IMR-90 (cell line): ENCODE results near the gene CFH. TPM values are rescaled to one million over a fixed set of nuclear protein-coding genes. Genes with fewer than 3 reads are reported as not detected.

ENCODE experiments used
- ATAC-seq: fragments of 200-7000 bp; cut with Tn5 transposase; 2 replicates; pipeline ENCODE4 v1.9.1; 2020; ENCODE audit warnings: low read depth, mild to moderate bottlenecking, moderate library complexity
- BruUV-seq: library from RNA; stranded (reverse); fragments of 400-500 nt; replicated peaks from 2 replicates; lab custom pipeline; 2021; lab: Mats Ljungman, UMichigan
- CTCF ChIA-PET: fragments of 300-600 bp; formaldehyde crosslinking; extraction: SDS; loops from one replicate; lab custom pipeline; 2021; ENCODE audit warnings: antibody characterized with exemption; lab: Yijun Ruan, JAX
- POLR2A ChIA-PET: fragments of 300-600 bp; sonication (Branson Sonifier 250); formaldehyde crosslinking; loops from one replicate; lab custom pipeline; 2022; ENCODE audit warnings: antibody characterized with exemption; ENCODE audit not compliant: unreplicated experiment; lab: Charles Lee
- DNase-seq: peaks from one replicate; pipeline ENCODE4 v3.0.0; 2013
- H2AFZ ChIP-seq: replicated peaks from 2 replicates; pipeline ENCODE3; 2013; ENCODE audit warnings: low read length, mild to moderate bottlenecking; ENCODE audit not compliant: poor library complexity
- H2AK5ac ChIP-seq: 2 replicates; pipeline ENCODE4 v1.6.1; 2013; ENCODE audit warnings: low read depth, low read length, inconsistent platforms
- H2AK9ac ChIP-seq: replicated peaks from 2 replicates; pipeline ENCODE3; 2013; ENCODE audit warnings: mild to moderate bottlenecking, low read depth, low read length, moderate library complexity; ENCODE audit not compliant: poor library complexity
- H2BK120ac ChIP-seq: 2 replicates; pipeline ENCODE4 v1.6.1; 2013; ENCODE audit warnings: low read depth, low read length, inconsistent platforms
- H2BK15ac ChIP-seq: 3 replicates; pipeline ENCODE4 v1.6.1; 2013; ENCODE audit warnings: low read depth, low read length, inconsistent platforms
- H2BK20ac ChIP-seq: 2 replicates; pipeline ENCODE4 v1.6.1; 2013; ENCODE audit warnings: low read depth, mild to moderate bottlenecking, inconsistent platforms, low read length, moderate library complexity
- H2BK5ac ChIP-seq: 2 replicates; pipeline ENCODE4 v1.6.1; 2013; ENCODE audit warnings: mild to moderate bottlenecking, low read depth, low read length, inconsistent platforms; ENCODE audit not compliant: poor library complexity, severe bottlenecking
- H3K14ac ChIP-seq: replicated peaks from 2 replicates; pipeline ENCODE4 v1.6.1; 2013; ENCODE audit warnings: low read depth, low read length, inconsistent platforms
- H3K18ac ChIP-seq: 2 replicates; pipeline ENCODE4 v1.6.1; 2013; ENCODE audit warnings: low read depth, low read length, control low read depth
- H3K23ac ChIP-seq: 2 replicates; pipeline ENCODE4 v1.6.1; 2013; ENCODE audit warnings: low read depth, low read length, inconsistent platforms
- H3K27ac ChIP-seq: 2 replicates; pipeline ENCODE4 v1.5.1; 2013; ENCODE audit warnings: mild to moderate bottlenecking, control low read depth, low read length; ENCODE audit not compliant: insufficient read depth
- H3K27me3 ChIP-seq: 2 replicates; pipeline ENCODE4 v1.6.1; 2013; ENCODE audit warnings: low read length; ENCODE audit not compliant: control insufficient read depth, insufficient read depth
- H3K36me3 ChIP-seq: 2 replicates; pipeline ENCODE4 v1.6.1; 2013; ENCODE audit warnings: low read length, mixed read lengths; ENCODE audit not compliant: control insufficient read depth, insufficient read depth
- H3K4ac ChIP-seq: 2 replicates; pipeline ENCODE4 v1.6.1; 2013; ENCODE audit warnings: low read depth, low read length, inconsistent platforms
- H3K4me1 ChIP-seq: 2 replicates; pipeline ENCODE4 v1.6.1; 2013; ENCODE audit warnings: low read length, mixed read lengths; ENCODE audit not compliant: control insufficient read depth, insufficient read depth
- H3K4me2 ChIP-seq: 2 replicates; pipeline ENCODE4 v1.6.1; 2013; ENCODE audit warnings: low read depth, mild to moderate bottlenecking, control low read depth, low read length, moderate library complexity
- H3K4me3 ChIP-seq: 2 replicates; pipeline ENCODE4 v1.5.1; 2013; ENCODE audit warnings: low read depth, mild to moderate bottlenecking, control low read depth, low read length, moderate library complexity; ENCODE audit not compliant: insufficient read depth
- H3K56ac ChIP-seq: 2 replicates; pipeline ENCODE4 v1.6.1; 2013; ENCODE audit warnings: low read length, inconsistent platforms; ENCODE audit not compliant: insufficient read depth; ENCODE audit errors: extremely low read depth
- H3K79me1 ChIP-seq, 2 experiments: 2 replicates each; pipeline ENCODE4 v1.6.1; 2013; ENCODE audit warnings: low read length in 2 of 2, inconsistent platforms in 1 of 2, low read depth in 1 of 2
- H3K9ac ChIP-seq: 2 replicates; pipeline ENCODE4 v1.6.1; 2013; ENCODE audit warnings: low read depth, low read length, control low read depth
- H3K9me1 ChIP-seq: 2 replicates; pipeline ENCODE4 v1.6.1; 2013; ENCODE audit warnings: low read length, inconsistent platforms; ENCODE audit not compliant: insufficient read depth
- H3K9me3 ChIP-seq: 2 replicates; pipeline ENCODE4 v1.6.1; 2013; ENCODE audit warnings: low read length; ENCODE audit not compliant: control insufficient read depth, insufficient read depth
- H4K20me1 ChIP-seq: 2 replicates; pipeline ENCODE4 v1.6.1; 2013; ENCODE audit warnings: low read length, inconsistent platforms; ENCODE audit not compliant: insufficient read depth
- H4K5ac ChIP-seq: 2 replicates; pipeline ENCODE4 v1.6.1; 2013; ENCODE audit warnings: mild to moderate bottlenecking, low read depth, low read length, control low read depth
- H4K8ac ChIP-seq, 2 experiments: 2 replicates each; pipeline ENCODE4 v1.6.1; 2013; ENCODE audit warnings: low read depth in 2 of 2, low read length in 2 of 2, control low read depth in 1 of 2, inconsistent platforms in 1 of 2
- H4K91ac ChIP-seq: 2 replicates; pipeline ENCODE4 v1.6.1; 2013; ENCODE audit warnings: low read depth, low read length, inconsistent platforms; ENCODE audit not compliant: insufficient read depth
- BHLHE40 ChIP-seq: fragments of 150-350 bp; IDR thresholded peaks from 2 replicates; pipeline ENCODE4 v1.6.1; 2016; ENCODE audit warnings: mild to moderate bottlenecking, low read depth, low read length
- CEBPB ChIP-seq: IDR thresholded peaks from 2 replicates; pipeline ENCODE4 v1.6.1; 2012; ENCODE audit warnings: low read depth, low read length, improper control_type of control experiment
- CHD1 ChIP-seq: IDR thresholded peaks from 2 replicates; pipeline ENCODE4 v1.6.1; 2012; ENCODE audit warnings: low read depth, low read length, improper control_type of control experiment
- FOS ChIP-seq: fragments of 150-350 bp; IDR thresholded peaks from 2 replicates; pipeline ENCODE4 v1.6.1; 2016; ENCODE audit warnings: low read depth, low read length
- MAFK ChIP-seq: IDR thresholded peaks from 2 replicates; pipeline ENCODE4 v1.6.1; 2012; ENCODE audit warnings: low read depth, low read length, improper control_type of control experiment
- MAZ ChIP-seq: IDR thresholded peaks from 2 replicates; pipeline ENCODE4 v1.6.1; 2012; ENCODE audit warnings: low read depth, mild to moderate bottlenecking, low read length, improper control_type of control experiment, moderate library complexity, borderline replicate concordance
- MXI1 ChIP-seq: IDR thresholded peaks from 2 replicates; pipeline ENCODE4 v1.6.1; 2012; ENCODE audit warnings: low read depth, mild to moderate bottlenecking, low read length, moderate library complexity, borderline replicate concordance
- NFE2L2 ChIP-seq: fragments of 150-350 bp; IDR thresholded peaks from 2 replicates; pipeline ENCODE4 v1.6.1; 2016; ENCODE audit warnings: low read depth, mild to moderate bottlenecking, low read length
- POLR2A ChIP-seq: IDR thresholded peaks from 2 replicates; pipeline ENCODE4 v1.6.1; 2012; ENCODE audit warnings: mild to moderate bottlenecking, low read depth, low read length
- RAD21 ChIP-seq: IDR thresholded peaks from 2 replicates; pipeline ENCODE4 v1.6.1; 2012; ENCODE audit warnings: low read length, improper control_type of control experiment
- RCOR1 ChIP-seq: IDR thresholded peaks from 2 replicates; pipeline ENCODE4 v1.6.1; 2012; ENCODE audit warnings: mild to moderate bottlenecking, low read length, improper control_type of control experiment; ENCODE audit not compliant: insufficient replicate concordance
- RFX5 ChIP-seq: IDR thresholded peaks from 2 replicates; pipeline ENCODE4 v1.8.0; 2012; ENCODE audit warnings: low read depth, mild to moderate bottlenecking, low read length, moderate library complexity
- SMC3 ChIP-seq: fragments of 150-350 bp; IDR thresholded peaks from 2 replicates; pipeline ENCODE4 v1.6.1; 2016; ENCODE audit warnings: low read depth, mild to moderate bottlenecking, antibody characterized with exemption, low read length, moderate library complexity
- WGBS, 2 experiments: methylation state at CpG; one replicate each; pipeline versions ENCODE4 v1.1.5 to v1.1.7; 2013; ENCODE audit warnings: missing lambda C conversion rate in 2 of 2; ENCODE audit not compliant: insufficient read length in 1 of 2; ENCODE audit errors: extremely low coverage in 2 of 2; 5-methylcytosine and 5-hydroxymethylcytosine counted together
- dilution Hi-C: fragments of 300-500 bp; cut with HindIII; formaldehyde crosslinking; loops from one replicate; pipeline ENCODE4 v1.14.3; 2018; ENCODE audit warnings: low sequenced_read_pairs; ENCODE audit not compliant: unreplicated experiment
- in situ Hi-C: fragments of 300-500 bp; cut with MboI; formaldehyde crosslinking; loops from 3 replicates; pipeline ENCODE4 v1.14.3; 2019; ENCODE audit warnings: low sequenced_read_pairs, inconsistent platforms, mixed read lengths
- intact Hi-C: fragments of 100-400 bp; cut with micrococcal nuclease; formaldehyde crosslinking; loops from 2 replicates; pipeline ENCODE4 v1.10.0; 2022
- polyA plus RNA-seq, 3 experiments: library from polyadenylated mRNA; depleted of rRNA; stranded (reverse); fragments of >200 nt; gene quantifications; 2 replicates each; pipeline ENCODE4 v1.2.3, GENCODE V29; 2012; ENCODE audit warnings: low replicate concordance in 1 of 3
- total RNA-seq: library from RNA; depleted of rRNA; stranded (reverse); fragments of >200 nt; gene quantifications from 2 replicates; pipeline ENCODE4 v1.2.3, GENCODE V29; 2012
- TF ChIP-seq, protein P1 (sequence below): fragments of 150-350 bp; IDR thresholded peaks from 2 replicates; pipeline ENCODE4 v1.6.1; 2017; ENCODE audit warnings: mild to moderate bottlenecking, antibody characterized with exemption, low read length, low read depth
- TF ChIP-seq, protein P2 (sequence below): conservative IDR thresholded peaks from 2 replicates; pipeline ENCODE4 v1.5.1; 2012; ENCODE audit warnings: mild to moderate bottlenecking, low read depth, low read length, improper control_type of control experiment
- TF ChIP-seq, protein P3 (sequence below): fragments of 150-350 bp; IDR thresholded peaks from 2 replicates; pipeline ENCODE4 v1.6.1; 2016; ENCODE audit warnings: low read depth, mild to moderate bottlenecking, low read length, moderate library complexity, borderline replicate concordance

CFH gene
- total and polyA plus RNA-seq, 2 of the 4 experiments (the other 2 are of a cell fraction), result 6.3 to 12.1 TPM

DNA sequence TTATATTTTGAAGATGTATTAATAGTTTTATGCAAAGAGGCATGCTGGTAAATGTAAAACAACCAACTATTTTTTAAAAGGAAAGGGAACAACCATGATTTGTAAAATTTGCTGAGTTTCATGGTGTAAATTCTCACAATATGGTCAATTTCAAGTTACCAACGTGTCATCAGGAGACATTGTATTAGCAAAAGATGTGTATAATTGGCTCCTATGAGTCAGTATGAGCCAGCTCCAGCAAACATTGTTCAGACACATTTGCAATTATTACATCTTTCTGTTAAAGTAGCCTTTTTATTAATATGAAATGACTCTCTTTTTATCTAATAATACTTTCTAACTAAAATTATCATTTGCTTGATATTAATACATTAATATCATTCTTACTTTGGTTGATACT lies 15.3 kb downstream of the CFH start:
- Histone ChIP-seq H2AK9ac (no peak overlapping the region), H3K4ac (no peak overlapping the region), H3K4me1 (no peaks in the 10 kb centered on the region), H4K91ac (no peak overlapping the region), H3K56ac (no peak overlapping the region), H4K8ac (no peak overlapping the region), H3K23ac (no peak overlapping the region), H3K9me3 (no peaks in the 10 kb centered on the region), H2BK15ac (no peak overlapping the region), H3K36me3 (no peaks in the 10 kb centered on the region), H2BK120ac (no peak overlapping the region), H2BK20ac (no peak overlapping the region), H3K4me3 (no peak overlapping the region), H3K9me1 (no peaks in the 10 kb centered on the region), H4K5ac (no peak overlapping the region), H2BK5ac (no peak overlapping the region), H4K20me1 (no peaks in the 10 kb centered on the region), H2AK5ac (no peak overlapping the region), H3K27ac (no peak overlapping the region), H3K14ac (no peak overlapping the region), H3K27me3 (no peaks in the 10 kb centered on the region), H3K18ac (no peak overlapping the region), H3K79me1 (no peaks in the 10 kb centered on the region), H3K9ac (no peak overlapping the region), H3K4me2 (no peak overlapping the region), H2AFZ (no peak overlapping the region)
- DNase-seq (no peak), ATAC-seq (no peak)
- CTCF ChIA-PET, result no interaction called here
- TF ChIP-seq, protein P1, sequence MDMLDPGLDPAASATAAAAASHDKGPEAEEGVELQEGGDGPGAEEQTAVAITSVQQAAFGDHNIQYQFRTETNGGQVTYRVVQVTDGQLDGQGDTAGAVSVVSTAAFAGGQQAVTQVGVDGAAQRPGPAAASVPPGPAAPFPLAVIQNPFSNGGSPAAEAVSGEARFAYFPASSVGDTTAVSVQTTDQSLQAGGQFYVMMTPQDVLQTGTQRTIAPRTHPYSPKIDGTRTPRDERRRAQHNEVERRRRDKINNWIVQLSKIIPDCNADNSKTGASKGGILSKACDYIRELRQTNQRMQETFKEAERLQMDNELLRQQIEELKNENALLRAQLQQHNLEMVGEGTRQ, result no peak
- TF ChIP-seq, protein P2, sequence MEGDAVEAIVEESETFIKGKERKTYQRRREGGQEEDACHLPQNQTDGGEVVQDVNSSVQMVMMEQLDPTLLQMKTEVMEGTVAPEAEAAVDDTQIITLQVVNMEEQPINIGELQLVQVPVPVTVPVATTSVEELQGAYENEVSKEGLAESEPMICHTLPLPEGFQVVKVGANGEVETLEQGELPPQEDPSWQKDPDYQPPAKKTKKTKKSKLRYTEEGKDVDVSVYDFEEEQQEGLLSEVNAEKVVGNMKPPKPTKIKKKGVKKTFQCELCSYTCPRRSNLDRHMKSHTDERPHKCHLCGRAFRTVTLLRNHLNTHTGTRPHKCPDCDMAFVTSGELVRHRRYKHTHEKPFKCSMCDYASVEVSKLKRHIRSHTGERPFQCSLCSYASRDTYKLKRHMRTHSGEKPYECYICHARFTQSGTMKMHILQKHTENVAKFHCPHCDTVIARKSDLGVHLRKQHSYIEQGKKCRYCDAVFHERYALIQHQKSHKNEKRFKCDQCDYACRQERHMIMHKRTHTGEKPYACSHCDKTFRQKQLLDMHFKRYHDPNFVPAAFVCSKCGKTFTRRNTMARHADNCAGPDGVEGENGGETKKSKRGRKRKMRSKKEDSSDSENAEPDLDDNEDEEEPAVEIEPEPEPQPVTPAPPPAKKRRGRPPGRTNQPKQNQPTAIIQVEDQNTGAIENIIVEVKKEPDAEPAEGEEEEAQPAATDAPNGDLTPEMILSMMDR, result no peak
- TF ChIP-seq, protein P3, sequence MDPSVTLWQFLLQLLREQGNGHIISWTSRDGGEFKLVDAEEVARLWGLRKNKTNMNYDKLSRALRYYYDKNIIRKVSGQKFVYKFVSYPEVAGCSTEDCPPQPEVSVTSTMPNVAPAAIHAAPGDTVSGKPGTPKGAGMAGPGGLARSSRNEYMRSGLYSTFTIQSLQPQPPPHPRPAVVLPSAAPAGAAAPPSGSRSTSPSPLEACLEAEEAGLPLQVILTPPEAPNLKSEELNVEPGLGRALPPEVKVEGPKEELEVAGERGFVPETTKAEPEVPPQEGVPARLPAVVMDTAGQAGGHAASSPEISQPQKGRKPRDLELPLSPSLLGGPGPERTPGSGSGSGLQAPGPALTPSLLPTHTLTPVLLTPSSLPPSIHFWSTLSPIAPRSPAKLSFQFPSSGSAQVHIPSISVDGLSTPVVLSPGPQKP, result no peak
- TF ChIP-seq MXI1 (no peak), RAD21 (no peak), SMC3 (no peak), POLR2A (no peak), BHLHE40 (no peak), RCOR1 (no peak), CHD1 (no peak), FOS (no peak), CEBPB (no peak), RFX5 (no peak), MAFK (no peak), NFE2L2 (no peak), MAZ (no peak)
- POLR2A ChIA-PET, result no interaction called here
- BruUV-seq, result no TSS peak
- dilution Hi-C loops, result loop anchor here (25.0 kb wide), 1 partner anchor 330 kb away; no protein-coding TSS in a partner anchor
- WGBS, 2 experiments, result no CpG with 5 or more reads among the region's 1 CpG
- intact Hi-C loops, result no loop called here
- in situ Hi-C loops, result loop anchor here (10.0 kb wide), 3 partner anchors 322 to 522 kb away; no protein-coding TSS in a partner anchor
